ENCODE measurements around the gene MAP4K3.

GRCh38 chr2:39308778-39309177, 128.3 kb downstream of the MAP4K3 start:
- TF ChIP-seq CTCF (IDR thresholded peaks at IDR 0.05) (no peak), EZH2 (IDR thresholded peaks at IDR 0.05; ENCODE audit: borderline replicate concordance, insufficient read depth, low read depth, low read length, poor library complexity, severe bottlenecking) (no peak)

All from B cell (primary cell).